Left ventricle myocardium inferior (tissue), 1 donor: ENCODE data around the gene HSD17B1. TPM values are rescaled to one million over a fixed set of nuclear protein-coding genes. Genes with fewer than 3 reads are reported as not detected.

ENCODE experiments used
- DNase-seq: peaks from one replicate; pipeline ENCODE4 v3.0.0-alpha.2; 2020
- H3K27ac ChIP-seq: fragments of 200-600 bp; replicated peaks from 2 replicates; pipeline ENCODE4 v1.8.0; 2021
- H3K27me3 ChIP-seq: fragments of 200-600 bp; 2 replicates; pipeline ENCODE4 v1.8.0; 2021; ENCODE audit warnings: low read depth
- H3K36me3 ChIP-seq: fragments of 200-600 bp; 2 replicates; pipeline ENCODE4 v1.8.0; 2021
- H3K4me1 ChIP-seq: fragments of 200-600 bp; 2 replicates; pipeline ENCODE4 v1.8.0; 2021
- H3K4me3 ChIP-seq: fragments of 200-600 bp; 2 replicates; pipeline ENCODE4 v1.8.0; 2021; ENCODE audit warnings: mild to moderate bottlenecking, moderate library complexity
- H3K9me3 ChIP-seq: fragments of 200-600 bp; replicated peaks from 2 replicates; pipeline ENCODE4 v1.8.0; 2021
- CTCF ChIP-seq: fragments of 200-600 bp; IDR thresholded peaks from 2 replicates; pipeline ENCODE4 v1.8.0; 2021; ENCODE audit warnings: antibody characterized with exemption, mild to moderate bottlenecking, borderline replicate concordance
- intact Hi-C: fragments of 100-400 bp; cut with micrococcal nuclease; formaldehyde crosslinking; loops from one replicate; pipeline ENCODE4 v1.11.0; 2022
- total RNA-seq: library from RNA; stranded (reverse); fragmentation: NEBNext Ultra II Directional; extraction: Animal tissue kit (Norgen Biotek cat#: 25700); gene quantifications from one replicate; pipeline ENCODE4 v1.2.1, GENCODE V29; 2021
- donor health status: DM: no; HTN: yes; CAD: no; lungs with severe emphysema.

Gene HSD17B1
- total RNA-seq, 1 donor from 2014 or later, result 0.99 TPM

- H3K27ac ChIP-seq, result peak overlapping the region; percentile 65
- H3K9me3 ChIP-seq, result no peaks in the 10 kb centered on the region
- DNase-seq, result peak; percentile 57
- H3K36me3 ChIP-seq, result peaks cover 12% of the 10 kb centered on the region
- peak overlapping the region; percentile 52 for H3K4me3 ChIP-seq
- peak; percentile 42 for TF ChIP-seq CTCF
- H3K4me1 ChIP-seq, result peaks cover 31% of the 10 kb centered on the region
- intact Hi-C loops, result no loop called here
- H3K27me3 ChIP-seq, result no peaks in the 10 kb centered on the region
Observed at GRCh38 chr17:42548070-42548837, 4.5 kb upstream of the HSD17B1 start.

DNA sequence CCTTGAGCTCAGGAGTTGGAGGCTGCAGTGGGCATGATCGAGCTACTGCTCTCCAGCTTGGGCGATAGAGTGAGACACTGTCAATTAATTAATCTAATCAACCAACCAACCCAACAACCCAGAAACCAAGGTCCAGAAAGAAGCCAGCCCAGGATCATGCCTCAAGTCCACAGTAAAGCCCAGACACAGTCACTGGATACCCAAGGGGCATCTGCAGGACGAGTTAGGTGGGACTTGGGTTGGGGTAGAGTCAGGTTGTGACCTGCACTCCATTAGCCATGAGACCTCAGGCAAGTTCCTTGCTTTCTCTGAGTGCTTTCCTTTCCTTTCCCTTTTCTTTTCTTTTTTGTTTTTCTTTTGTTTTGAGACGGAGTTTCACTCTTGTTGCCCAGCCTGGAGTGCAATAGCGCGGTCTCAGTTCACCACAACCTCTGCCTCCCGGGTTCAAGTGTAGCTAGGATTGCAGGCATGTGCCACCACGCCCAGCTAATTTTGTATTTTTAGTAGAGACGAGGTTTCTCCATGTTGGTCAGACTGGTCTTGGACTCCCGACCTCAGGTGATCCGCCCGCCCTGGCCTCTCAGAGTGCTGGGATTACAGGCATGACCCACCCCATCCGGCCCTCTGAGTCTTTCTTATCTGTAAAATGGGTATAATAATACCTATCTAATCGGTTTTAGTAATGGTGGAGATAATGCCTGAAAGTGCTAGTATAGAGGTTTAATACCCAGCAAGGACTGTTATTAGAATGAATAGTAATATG is 3.5 kb upstream of the HSD17B1 start:
- H3K27ac ChIP-seq, result peak overlapping the region; percentile 65
- peaks cover 40% of the 10 kb centered on the region for H3K4me1 ChIP-seq
- no peak overlapping the region for H3K4me3 ChIP-seq
- DNase-seq, result no peak
- intact Hi-C loops, result no loop called here
- H3K27me3 ChIP-seq, result no peaks in the 10 kb centered on the region
- TF ChIP-seq CTCF, result no peak
- no peaks in the 10 kb centered on the region for H3K9me3 ChIP-seq
- H3K36me3 ChIP-seq, result peaks cover 3% of the 10 kb centered on the region

DNA sequence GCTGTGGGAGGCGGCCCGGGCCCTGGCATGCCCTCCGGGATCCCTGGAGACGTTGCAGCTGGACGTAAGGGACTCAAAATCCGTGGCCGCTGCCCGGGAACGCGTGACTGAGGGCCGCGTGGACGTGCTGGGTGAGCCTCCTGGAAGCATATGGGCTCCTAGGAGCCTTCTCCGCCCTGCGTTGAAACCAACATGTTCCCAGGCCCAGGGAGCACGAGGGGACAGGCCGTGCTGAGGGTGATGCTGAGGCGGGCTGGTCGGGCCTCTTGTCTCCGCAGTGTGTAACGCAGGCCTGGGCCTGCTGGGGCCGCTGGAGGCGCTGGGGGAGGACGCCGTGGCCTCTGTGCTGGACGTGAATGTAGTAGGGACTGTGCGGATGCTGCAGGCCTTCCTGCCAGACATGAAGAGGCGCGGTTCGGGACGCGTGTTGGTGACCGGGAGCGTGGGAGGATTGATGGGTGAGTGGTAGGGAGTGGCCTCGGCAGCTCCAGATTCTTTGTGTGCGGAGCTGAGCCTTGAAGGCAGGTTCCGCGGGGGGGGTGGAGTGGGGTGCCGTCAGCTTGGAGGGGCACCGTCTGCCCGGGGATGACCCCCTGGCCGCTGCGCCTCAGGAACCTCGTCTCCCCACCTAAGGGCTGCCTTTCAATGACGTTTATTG is 567 bp downstream of the HSD17B1 start:
- TF ChIP-seq CTCF, result peak; percentile 11
- DNase-seq, result no peak
- intact Hi-C loops, result no loop called here

GRCh38 chr17:42553866-42554249 is 1.1 kb downstream of the HSD17B1 start:
- no peak for DNase-seq
- H3K27ac ChIP-seq, result peak overlapping the region; percentile 97
- intact Hi-C loops, result no loop called here
- peaks cover 38% of the 10 kb centered on the region for H3K4me1 ChIP-seq
- no peaks in the 10 kb centered on the region for H3K27me3 ChIP-seq
- H3K9me3 ChIP-seq, result no peaks in the 10 kb centered on the region
- peak overlapping the region; percentile 96 for H3K4me3 ChIP-seq
- TF ChIP-seq CTCF, result no peak
- H3K36me3 ChIP-seq, result no peaks in the 10 kb centered on the region

More for the DNA sequence above, 567 bp downstream of the HSD17B1 start:
- H3K36me3 ChIP-seq, result no peaks in the 10 kb centered on the region
- peak overlapping the region; percentile 96 for H3K4me3 ChIP-seq
- H3K27ac ChIP-seq, result peak overlapping the region; percentile 97
- no peaks in the 10 kb centered on the region for H3K27me3 ChIP-seq
- peaks cover 44% of the 10 kb centered on the region for H3K4me1 ChIP-seq
- no peaks in the 10 kb centered on the region for H3K9me3 ChIP-seq

DNA sequence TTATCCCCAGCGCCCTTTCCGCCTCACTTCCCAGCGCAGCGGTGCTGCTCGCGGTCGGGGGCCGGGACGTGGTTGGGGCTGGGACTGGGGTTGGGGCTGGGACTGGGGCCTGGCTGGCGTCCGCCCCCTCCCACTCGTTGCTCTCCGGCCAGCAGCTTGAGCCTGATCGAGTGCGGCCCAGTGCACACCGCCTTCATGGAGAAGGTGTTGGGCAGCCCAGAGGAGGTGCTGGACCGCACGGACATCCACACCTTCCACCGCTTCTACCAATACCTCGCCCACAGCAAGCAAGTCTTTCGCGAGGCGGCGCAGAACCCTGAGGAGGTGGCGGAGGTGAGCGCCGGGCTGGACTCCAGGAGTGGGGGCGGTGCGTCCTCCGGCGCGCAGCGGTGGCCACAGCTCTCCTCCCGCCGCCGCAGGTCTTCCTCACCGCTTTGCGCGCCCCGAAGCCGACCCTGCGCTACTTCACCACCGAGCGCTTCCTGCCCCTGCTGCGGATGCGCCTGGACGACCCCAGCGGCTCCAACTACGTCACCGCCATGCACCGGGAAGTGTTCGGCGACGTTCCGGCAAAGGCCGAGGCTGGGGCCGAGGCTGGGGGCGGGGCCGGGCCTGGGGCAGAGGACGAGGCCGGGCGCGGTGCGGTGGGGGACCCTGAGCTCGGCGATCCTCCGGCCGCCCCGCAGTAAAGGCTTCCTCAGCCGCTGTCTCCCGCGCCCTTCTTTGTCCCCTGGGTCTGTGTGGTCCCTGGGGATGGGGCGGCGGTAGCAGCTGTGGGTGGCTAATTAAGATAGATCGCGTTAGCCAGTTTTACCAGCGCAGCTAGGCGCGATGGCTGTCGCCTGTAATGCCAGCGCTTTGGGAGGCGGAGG is 1.8 kb downstream of the HSD17B1 start:
- no peaks in the 10 kb centered on the region for H3K27me3 ChIP-seq
- peaks cover 38% of the 10 kb centered on the region for H3K4me1 ChIP-seq
- DNase-seq, result peak; percentile 92
- H3K4me3 ChIP-seq, result peak overlapping the region; percentile 96
- TF ChIP-seq CTCF, result no peak
- peak overlapping the region; percentile 97 for H3K27ac ChIP-seq
- no peaks in the 10 kb centered on the region for H3K36me3 ChIP-seq
- intact Hi-C loops, result no loop called here
- no peaks in the 10 kb centered on the region for H3K9me3 ChIP-seq
